Activated CD8-positive, alpha-beta memory T cell treated with anti-CD3 and anti-CD28 coated beads for 36 hours (primary cell): Measurements from ENCODE around the gene C2orf92. TPM values are rescaled to one million over a fixed set of nuclear protein-coding genes. Genes with fewer than 3 reads are reported as not detected.

Source experiments
- CTCF ChIA-PET: fragments of 350-600 bp; sonication (Branson Sonifier 250); formaldehyde crosslinking; loops from one replicate; lab custom pipeline; 2021; ENCODE audit warnings: antibody characterized with exemption; lab: Charles Lee
- POLR2A ChIA-PET: fragments of 350-600 bp; sonication (Branson Sonifier 250); formaldehyde crosslinking; loops from one replicate; lab custom pipeline; 2021; ENCODE audit warnings: antibody characterized with exemption; lab: Charles Lee
- total RNA-seq, 2 experiments: library from RNA; stranded (reverse); gene quantifications; one replicate each; pipeline ENCODE4 v1.2.3, GENCODE V29; 2021

Gene C2orf92
- total RNA-seq, 2 experiments from 2014 or later, result 6.7 to 6.8 TPM

DNA sequence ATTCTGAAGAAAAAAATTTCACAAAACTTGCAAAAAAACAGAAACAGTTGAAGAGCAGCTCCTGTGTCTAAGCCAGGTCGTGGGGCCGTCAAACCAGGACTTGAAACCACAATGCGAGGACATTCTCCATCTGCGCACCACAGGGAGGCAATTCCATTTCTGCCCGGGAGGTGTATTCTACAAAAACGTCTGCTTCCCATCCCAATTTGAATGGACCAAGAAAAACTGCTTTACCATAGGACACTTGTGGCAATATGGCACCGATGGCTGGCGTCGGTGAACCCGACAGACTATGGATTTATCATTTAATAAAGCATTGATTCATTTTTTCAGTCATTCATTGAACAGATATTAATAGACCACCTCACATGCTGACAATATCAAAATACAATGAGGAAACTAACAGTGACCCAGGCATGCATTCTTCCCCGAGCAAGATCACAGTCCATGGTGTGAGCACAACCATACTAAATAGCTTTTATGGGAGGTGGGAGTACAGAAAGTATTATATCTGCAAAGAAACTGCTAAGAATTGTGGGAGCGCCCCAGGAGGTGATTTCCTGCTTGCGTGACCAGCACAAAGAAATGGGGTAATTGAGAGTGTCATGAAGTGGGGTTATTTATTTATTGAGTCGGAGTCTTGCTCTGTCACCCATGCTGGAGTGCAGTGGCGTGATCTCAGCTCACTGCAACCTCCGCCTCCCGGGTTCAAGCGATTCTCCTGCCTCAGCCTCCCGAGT, 33.4 kb downstream of the C2orf92 start:
- ChIA-PET CTCF (interaction anchor here (1.1 kb wide), 1 partner anchor 10 kb away, joined by 3 read pairs; no protein-coding TSS in a partner anchor), POLR2A (no interaction called here)

DNA sequence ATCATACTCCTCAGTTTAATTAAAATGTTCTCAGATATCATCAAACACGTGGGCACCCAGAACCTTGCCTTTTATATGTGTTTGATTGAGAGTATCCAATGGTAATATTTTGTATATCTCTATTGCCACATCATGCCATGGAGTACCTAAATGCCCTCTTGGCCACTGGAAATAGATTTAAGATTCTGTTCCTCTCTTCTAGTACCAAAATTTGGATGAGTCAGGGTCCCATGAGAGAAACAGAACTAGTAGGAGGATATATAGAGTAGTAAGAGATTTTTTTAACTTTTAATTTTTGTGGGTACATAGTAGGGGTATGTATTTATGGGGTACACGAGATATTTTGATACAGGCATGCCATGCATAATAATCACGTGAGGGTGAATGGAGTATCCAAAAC, 34.2 kb downstream of the C2orf92 start:
- CTCF ChIA-PET, result no interaction called here
- POLR2A ChIA-PET, result no interaction called here

DNA sequence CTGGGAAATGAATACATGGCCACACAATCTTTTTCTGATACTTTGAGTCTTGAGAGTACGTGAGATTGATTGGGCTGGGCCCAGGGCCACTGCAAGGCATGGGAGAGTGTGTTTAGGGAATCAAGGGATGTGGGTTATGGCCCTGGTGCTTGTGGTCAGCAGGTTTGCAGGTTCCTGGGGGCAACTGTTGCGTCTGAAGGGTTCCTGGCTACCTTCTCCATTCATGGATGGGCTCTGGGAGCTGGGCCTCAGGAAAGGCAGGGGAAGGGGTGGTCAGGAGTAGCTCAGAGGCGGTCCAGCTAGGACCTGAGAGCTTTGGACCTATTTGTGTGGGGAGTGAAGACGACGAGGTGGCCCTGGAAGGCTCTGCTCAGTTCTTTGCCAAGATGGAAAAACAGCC, 35.5 kb downstream of the C2orf92 start:
- POLR2A ChIA-PET, result no interaction called here
- CTCF ChIA-PET, result interaction anchor here (0.6 kb wide), 1 partner anchor 1634 kb away, joined by 3 read pairs; no protein-coding TSS in a partner anchor

DNA sequence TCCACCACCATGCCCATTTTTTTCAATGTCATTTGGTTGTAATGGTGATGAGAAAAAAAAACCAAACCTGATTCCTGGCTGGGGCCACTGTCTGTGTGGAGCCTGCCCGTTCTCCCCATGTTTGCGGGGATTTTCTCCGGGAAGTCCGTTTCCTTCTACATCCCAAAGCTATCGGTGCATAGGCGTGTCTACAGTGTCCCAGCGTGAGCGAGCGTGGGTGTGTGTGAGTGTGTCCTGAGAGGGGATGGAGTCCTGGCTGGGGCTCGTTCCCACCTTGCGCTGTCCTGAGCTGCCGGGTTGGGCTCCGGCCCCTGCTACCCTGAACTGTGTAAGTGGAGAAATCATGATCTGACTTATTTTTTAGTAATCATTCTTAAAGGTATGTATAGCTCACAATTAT, 36.6 kb downstream of the C2orf92 start:
- CTCF ChIA-PET, result interaction anchor here (2.0 kb wide), 1 partner anchor 42 kb away, joined by 11 read pairs; no protein-coding TSS in a partner anchor
- POLR2A ChIA-PET, result no interaction called here

DNA sequence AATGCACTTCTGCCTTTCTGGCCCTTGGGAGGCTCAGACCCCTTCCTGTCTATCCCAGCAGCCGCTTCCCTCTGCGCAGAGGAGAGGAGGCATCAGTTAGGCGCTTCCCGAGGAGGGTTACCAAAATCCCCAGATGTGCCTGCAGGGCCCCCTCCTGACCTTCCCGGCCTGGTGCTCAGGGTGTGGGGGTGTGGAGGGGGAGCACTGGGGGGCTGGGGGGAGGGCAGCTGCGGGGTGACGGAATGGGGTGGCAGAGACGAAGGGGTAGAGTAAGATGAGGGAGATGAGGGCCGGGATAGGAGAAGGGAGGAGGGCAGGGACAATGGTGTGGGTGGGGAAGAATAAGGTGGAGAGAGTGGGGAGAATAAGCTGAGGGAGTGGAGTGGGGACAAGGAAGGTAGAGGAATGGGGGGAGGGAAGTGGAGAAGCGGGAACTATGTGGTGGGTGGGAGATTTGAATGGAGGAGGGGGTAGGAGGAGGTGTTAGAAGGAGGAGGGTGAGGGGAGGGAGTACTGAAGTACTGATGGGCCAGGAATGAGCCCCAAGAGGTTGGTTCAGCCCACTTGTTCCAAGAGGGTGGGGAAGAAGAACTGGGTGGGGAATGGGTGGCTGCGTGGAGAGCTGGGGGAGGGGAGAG, 37.3 kb downstream of the C2orf92 start:
- POLR2A ChIA-PET, result interaction anchor here (0.7 kb wide), 1 partner anchor 43 kb away, joined by 3 read pairs; no protein-coding TSS in a partner anchor
- CTCF ChIA-PET, result interaction anchor here (2.0 to 4.6 kb wide), 2 partner anchors 7 to 42 kb away, joined by 11 to 29 read pairs; no protein-coding TSS in a partner anchor

DNA sequence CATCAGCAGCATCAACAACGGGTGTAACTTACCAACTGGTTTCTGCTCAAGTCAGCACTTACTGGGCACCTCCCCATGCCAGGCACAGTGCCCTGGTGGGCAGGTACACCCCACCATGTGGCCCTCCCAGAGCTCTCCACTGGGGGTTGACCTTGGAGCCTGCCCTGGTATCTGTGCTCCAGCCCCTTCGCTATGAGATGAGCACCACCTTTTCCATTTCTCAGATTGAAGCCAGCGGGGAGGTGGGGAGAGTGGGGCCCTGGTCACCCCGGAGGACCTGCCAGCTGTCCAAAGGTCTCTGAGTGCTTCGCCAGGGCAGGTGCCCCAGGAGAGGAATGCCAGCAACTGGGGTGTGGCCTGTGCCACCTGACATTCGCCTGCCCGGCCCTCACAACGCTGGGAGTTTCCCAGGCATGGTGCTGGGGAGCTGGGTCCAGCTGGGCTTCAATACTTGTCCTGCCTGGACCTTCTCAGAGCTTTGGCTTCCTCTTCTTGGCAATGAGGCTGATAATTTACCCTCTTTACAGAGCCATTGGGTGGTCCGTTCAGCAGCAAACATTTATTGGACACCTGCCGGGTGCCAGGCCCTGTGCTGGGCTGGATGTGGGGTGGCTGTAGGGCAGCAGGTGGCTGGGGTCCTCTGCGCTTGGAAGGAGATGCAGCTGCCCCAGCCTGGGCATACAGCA, 38.0 kb downstream of the C2orf92 start:
- POLR2A ChIA-PET, result interaction anchor here (0.7 kb wide), 1 partner anchor 43 kb away, joined by 3 read pairs; no protein-coding TSS in a partner anchor
- CTCF ChIA-PET, result interaction anchor here (1.2 to 7.5 kb wide), 5 partner anchors 8 to 59 kb away, joined by 3 to 53 read pairs (median 11); no protein-coding TSS in a partner anchor

DNA sequence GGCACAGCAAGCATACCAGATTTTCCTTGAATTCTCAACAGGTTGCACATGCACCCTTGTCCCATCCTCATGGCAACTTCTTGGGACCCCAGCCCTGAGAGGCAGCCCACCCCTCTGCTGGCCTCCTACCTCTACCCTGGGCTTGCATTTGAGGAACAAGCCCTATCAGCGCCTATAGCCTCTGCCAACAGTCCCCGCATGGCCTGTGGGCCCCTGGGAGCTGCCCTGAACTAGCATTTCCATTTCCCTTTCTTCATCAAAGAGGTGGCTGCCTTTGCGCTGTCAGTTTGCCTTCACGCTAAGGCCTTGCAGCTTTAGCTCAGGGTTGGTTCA, 38.5 kb downstream of the C2orf92 start:
- ChIA-PET POLR2A (no interaction called here), CTCF (interaction anchor here (1.0 to 7.5 kb wide), 5 partner anchors 9 to 59 kb away, joined by 3 to 53 read pairs (median 4); no protein-coding TSS in a partner anchor)

DNA sequence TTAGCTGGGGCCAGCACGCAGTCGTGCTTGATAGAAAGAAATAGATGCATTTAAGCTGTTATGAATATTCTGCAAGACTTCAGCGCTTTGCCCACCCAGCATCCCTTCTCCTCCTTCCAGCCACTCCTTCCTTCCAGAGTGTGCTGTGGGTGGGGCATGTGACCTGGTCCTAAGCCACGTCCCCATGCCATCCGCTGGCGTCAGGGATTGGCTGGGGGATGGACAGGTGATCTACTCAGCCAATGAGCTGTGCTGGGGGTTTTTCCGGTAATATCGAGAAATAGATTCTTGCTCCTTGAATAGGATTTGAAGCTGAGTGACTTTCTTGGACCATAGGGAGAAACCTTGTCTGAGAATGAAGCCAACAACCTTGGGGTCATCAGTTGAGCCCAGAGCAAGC, 39.1 kb downstream of the C2orf92 start:
- ChIA-PET CTCF (interaction anchor here (1.0 to 7.5 kb wide), 8 partner anchors 9 to 118 kb away, joined by 3 to 53 read pairs (median 4); no protein-coding TSS in a partner anchor), POLR2A (no interaction called here)

DNA sequence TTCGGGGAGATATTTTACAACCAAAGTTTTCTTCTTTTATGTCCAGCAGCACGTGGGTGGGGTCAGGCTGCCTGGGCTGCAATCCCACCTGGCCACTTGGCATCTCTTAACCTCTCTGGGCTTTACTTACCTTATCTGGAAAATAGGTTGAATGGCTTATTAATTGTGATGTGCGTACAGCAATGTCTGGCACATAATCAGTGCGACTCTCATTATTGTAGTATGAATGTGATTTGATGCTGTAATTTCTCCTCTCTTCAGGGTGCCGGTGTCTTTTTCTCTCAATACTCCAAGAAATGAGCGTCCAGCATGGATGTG, 41.8 kb downstream of the C2orf92 start:
- POLR2A ChIA-PET, result interaction anchor here (1.2 kb wide), 1 partner anchor 48 kb away, joined by 4 read pairs; no protein-coding TSS in a partner anchor
- CTCF ChIA-PET, result interaction anchor here (0.9 to 7.5 kb wide), 4 partner anchors 12 to 57 kb away, joined by 3 to 53 read pairs (median 16); no protein-coding TSS in a partner anchor

DNA sequence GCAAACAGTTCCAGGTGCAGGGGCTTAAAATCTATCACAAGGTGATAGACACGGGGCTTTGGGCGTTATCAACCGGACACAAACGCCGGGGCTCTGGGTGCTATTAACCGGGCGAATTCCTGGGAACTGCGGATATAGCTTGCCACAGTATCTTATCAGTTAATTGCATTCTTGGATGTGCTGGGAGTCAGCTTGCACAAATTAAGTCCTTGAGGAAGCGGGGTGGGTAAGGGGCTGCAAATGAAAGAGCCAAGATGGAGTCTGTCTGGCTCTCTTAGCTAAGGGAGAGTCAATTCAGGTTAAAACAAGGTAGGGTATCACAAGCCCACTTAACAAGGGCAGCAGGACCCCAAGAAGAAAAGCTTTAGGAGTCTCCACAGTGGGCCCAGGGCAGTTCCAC, 42.7 kb downstream of the C2orf92 start:
- ChIA-PET POLR2A (interaction anchor here (0.5 to 1.4 kb wide), 2 partner anchors 66 to 680 kb away, joined by 3 read pairs; partner anchors contain the start of gene COX5B), CTCF (interaction anchor here (0.9 to 7.5 kb wide), 8 partner anchors 10 to 65 kb away, joined by 3 to 53 read pairs (median 6); no protein-coding TSS in a partner anchor)

DNA sequence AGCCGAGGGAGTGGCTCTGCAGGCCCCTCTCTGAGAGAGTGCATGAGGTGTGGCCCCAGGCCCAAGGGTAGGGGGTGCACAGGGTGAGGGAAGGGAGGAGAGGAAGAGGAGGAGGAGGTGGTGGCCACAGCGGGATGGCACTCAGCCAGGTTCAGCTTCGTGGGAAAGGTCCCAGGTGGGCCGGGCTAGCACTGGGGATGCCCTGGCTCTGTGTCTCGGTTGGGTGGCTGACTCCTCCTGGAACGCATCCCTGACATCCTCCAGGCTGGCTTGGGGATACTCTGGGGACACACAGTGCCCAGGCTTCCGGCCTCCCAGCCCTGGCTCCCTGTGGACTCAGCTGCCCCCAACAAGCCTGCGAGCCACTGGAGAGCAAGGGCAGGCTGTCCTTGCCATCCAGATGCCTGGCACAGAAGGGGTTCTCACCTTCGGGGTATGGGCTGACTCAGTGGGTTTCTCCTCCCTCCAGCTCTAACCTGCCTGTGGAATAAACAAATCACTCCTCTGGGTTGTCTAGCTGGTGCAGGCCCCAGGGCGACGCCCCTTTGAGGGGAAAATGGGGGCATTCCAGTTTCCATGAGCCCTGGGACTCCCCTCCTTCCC, 43.3 kb downstream of the C2orf92 start:
- ChIA-PET CTCF (interaction anchor here (0.8 to 7.5 kb wide), 10 partner anchors 9 to 475 kb away, joined by 3 to 53 read pairs (median 7); partner anchors contain the start of gene ANKRD36B), POLR2A (interaction anchor here (0.5 to 2.7 kb wide), 5 partner anchors 49 to 679 kb away, joined by 3 to 18 read pairs (median 7); partner anchors contain the start of genes ACTR1B and COX5B)

DNA sequence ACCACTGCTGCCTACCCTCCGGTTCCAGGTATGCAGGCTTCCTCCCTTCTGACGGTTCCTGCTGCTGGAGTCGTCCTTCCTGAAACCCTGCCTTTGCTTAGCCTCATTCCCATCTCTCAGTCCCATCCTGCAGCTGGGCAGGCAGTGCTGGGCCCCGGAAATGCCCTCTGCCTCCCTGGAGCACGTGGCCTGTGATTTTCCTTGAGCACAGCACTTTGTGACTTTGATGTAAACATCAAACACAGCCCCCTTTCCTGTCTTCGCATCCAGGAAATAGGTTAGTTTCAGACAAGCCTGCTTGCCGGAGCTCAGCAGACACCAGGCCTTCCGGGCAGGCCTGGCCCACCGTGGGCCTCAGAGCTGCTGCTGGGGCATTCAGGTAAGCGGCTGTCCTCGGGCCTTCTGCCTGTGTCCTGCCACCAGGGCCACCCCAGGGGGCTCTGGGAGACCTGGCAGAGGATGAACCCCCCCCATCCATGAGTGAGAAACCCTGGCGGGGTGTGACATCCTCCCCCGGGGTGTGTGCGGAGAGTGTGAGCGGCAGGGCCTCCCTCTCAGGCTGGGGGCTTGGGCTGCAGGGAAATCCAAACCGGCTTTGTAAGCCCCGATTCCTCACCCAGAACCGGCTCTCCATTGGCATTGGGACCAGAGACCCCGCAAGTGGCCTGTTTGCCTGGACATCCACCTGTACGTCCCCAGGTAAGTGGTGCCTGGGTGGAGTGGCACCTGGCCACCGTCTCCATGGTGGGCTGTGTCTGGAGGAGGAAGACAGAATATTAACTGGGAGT, 44.0 kb downstream of the C2orf92 start, which contains the start of gene ZAP70:
Gene ZAP70, plus strand, starts transcription at position 281 of the 788 bp plus-strand sequence. CDS start 10,461 bp downstream, outside the sequence.
- ChIA-PET CTCF (interaction anchor here (0.8 to 7.5 kb wide), 14 partner anchors 9 to 475 kb away, joined by 3 to 53 read pairs (median 6); partner anchors contain the start of genes ANKRD36B and COX5B), POLR2A (interaction anchor here (1.4 to 2.7 kb wide), 5 partner anchors 16 to 123 kb away, joined by 3 to 18 read pairs (median 7); partner anchors contain the start of genes ACTR1B and COX5B)

DNA sequence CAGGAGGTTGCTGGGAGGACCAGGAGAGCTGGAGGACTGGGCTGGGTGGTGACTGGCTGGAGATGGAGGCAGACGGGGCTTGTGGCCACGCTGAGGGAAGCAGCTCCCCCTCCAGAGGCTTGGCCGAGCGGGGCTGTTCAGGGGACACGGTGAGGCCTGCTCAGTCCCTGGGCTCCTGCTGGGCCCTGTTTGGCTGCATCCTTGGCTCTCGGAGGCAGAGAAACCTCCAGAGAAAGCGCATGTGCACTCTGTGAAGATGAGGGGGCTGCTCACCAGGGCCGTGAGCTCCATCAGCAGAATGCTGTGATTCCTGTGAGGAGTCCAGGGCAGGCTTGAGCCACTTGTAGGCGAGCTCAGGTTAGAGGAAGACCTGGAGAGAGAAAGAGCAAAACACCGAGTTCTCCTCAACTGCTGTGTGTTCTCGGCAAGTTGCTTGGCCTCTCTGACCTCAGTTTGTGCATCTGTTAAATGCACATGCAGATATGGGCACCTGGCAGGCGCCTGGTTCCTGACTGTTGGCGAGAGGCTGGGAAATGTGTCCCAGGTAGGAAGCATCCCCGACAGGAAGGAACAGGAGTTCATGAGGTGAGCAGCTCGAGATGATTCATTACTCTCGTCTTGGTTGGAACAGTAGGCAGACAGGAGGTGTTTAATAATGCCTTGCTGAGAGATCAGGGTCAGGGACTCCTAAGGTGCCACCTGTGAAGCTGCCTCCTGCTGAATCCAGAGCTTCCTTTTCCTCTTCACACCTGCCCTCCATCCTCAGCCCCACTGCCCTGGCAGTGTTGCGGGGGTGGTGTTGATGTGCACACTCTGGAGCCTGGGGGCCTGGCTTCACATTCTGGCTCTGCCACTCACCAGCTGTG, 44.8 kb downstream of the C2orf92 start:
- ChIA-PET CTCF (interaction anchor here (0.9 to 7.5 kb wide), 13 partner anchors 10 to 474 kb away, joined by 3 to 53 read pairs (median 5); partner anchors contain the start of genes ANKRD36B and COX5B), POLR2A (interaction anchor here (0.6 to 2.7 kb wide), 6 partner anchors 15 to 124 kb away, joined by 3 to 18 read pairs (median 6); partner anchors contain the start of gene ACTR1B)

DNA sequence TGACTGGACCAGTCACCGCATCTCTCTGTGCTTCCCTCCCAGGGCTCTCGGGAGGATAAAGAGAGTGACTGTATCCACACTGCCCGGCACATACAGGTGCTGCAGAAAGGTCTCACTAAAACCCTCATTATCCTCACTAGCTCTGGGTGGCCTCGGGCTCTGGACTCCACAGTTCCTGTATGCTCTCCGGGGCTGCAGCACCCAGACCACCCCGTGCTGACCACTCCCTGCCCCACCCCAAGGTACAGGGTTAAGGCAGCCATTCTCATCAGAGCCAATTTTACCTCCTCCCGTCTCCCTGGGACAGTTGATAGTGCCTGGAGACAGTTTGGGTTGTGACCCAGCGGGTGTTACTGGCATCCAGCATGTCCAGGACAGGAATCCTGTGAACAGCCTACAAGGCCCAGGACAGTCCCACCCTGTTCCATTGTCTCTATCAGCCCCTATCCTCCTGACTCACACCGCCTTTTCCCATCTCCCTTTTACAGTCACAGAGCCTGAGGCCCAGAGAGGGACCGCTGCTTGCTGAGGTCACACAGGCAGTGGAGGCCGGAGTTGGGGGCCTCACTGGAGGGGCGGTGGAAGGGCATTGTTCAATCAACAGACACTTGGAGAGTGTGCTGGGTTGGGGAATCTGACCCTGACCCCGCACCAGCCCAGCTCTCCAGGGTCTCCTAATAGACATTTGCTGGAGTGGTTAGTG, 45.6 kb downstream of the C2orf92 start:
- ChIA-PET POLR2A (interaction anchor here (1.0 to 2.7 kb wide), 3 partner anchors 33 to 52 kb away, joined by 3 to 18 read pairs (median 8); partner anchors contain the start of gene ACTR1B), CTCF (interaction anchor here (0.9 to 7.5 kb wide), 7 partner anchors 9 to 125 kb away, joined by 3 to 53 read pairs (median 9); partner anchors contain the start of genes ANKRD36B and COX5B)

DNA sequence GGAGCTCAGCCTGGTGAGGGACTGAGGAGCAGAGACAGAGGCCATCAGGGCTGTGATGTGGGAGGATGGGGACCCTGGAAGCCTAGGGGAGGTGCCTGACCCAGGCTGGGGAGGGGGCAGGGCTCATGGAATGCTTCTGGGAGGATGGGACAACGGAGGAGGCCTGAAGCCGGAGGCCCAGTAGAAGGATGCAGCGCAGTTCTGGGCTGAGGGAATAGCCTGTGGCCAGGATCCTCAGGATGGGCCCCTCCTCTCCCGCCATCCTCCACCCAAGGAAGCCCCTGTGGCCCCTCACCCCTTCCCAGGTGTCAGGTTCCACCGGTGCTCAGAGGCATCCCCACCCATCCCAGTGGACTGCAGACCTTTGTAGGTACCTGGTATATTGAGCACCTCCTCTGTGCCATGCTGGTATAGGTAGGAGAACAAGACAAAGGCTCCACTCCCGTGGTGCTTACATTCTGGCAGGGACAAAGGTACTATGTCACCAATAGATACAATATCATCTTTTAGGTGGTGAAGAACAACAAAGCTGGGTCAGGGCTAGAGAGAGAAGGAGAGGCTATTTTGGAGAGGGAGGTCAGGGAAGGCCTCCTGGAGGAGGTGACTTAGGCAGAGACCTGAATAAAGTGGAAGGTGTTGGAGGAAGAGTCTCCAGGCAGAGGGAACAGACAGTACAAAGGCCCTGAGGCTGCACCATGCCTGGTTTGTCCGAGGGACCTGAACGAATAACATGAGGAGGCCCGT, 46.6 kb downstream of the C2orf92 start:
- ChIA-PET CTCF (interaction anchor here (1.4 to 4.5 kb wide), 2 partner anchors 25 to 125 kb away, joined by 3 to 35 read pairs; no protein-coding TSS in a partner anchor), POLR2A (interaction anchor here (1.0 to 3.2 kb wide), 2 partner anchors 26 to 53 kb away, joined by 3 to 16 read pairs; no protein-coding TSS in a partner anchor)
